GM19193 (cell line): ENCODE data around the gene MMP14.

Experiments
- POLR2A ChIP-seq: IDR thresholded peaks from 4 replicates; pipeline ENCODE4 v1.6.1; 2011; ENCODE audit not compliant: insufficient read depth, insufficient read length; ENCODE audit errors: extremely low read depth

Gene MMP14

DNA sequence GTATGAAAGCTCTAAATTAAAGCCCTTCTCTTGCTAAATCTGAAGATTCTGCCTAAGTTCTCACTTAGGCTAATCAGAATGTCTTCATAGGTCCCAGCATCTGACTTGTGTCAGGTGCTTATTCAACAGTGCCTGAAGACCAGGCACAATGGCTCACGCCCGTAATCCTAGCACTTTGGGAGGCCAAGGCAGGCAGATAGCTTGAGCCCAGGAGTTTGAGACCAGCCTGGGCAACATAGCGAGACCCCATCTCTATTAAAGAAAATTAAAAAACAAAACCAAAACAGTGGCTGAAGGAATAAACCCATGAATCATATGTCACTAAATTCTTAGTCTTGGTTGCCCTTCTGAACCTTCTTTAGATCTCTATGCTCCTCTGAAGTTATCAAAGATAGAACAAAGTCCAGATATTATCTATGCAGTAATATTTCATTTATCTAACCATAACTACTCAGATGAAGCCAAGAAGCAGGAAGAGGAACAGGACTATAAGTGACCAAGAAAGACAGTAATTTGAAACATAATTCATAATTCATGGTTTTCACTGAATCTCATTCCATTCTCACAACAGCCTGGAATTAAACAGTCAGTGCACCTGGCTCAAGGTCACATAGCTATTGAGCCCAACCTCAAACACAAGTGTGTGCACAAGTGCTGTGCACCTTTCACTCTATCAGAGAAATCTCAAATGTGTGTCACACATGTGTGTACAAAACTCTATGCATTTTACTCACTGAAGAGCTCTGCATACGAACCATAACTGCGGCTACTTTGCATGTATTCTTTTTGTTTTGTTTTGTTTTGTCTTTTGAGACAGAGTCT lies 27.8 kb upstream of the MMP14 start:
- no peak for TF ChIP-seq POLR2A

GRCh38 chr14:22811722-22812121 lies 24.7 kb upstream of the MMP14 start:
- TF ChIP-seq POLR2A = no peak

GRCh38 chr14:22812744-22813143 lies 23.6 kb upstream of the MMP14 start:
- peak; percentile 19 for TF ChIP-seq POLR2A

- no peak for TF ChIP-seq POLR2A
These were observed 23.2 kb upstream of the MMP14 start for GRCh38 chr14:22813145-22813544.

DNA sequence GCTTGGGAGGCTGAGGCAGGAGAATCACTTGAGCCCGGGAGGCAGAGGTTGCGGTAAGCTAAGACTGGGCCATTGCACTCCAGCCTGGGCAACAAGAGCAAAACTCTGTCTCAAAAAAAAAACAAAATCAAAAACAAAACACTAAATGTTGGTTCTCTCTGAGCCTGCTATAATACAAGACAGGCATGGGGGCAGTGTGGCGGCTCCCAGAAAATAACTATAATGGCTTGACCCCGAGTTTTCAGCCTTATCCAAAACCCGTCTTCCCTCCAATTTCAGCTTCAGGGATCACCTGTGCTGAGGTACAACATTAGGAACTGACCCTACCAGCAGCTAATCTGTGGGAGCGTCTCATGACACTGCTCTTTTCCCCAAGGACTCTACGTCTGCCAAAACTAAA lies 22.0 kb upstream of the MMP14 start:
- no peak for TF ChIP-seq POLR2A

- TF ChIP-seq POLR2A = no peak
These were observed 21.3 kb upstream of the MMP14 start, which contains the start of gene SLC7A7 for GRCh38 chr14:22814941-22815713. Gene SLC7A7 (minus strand): TSS chr14:22815435. CDS start chr14:22813398, 2,037 bp downstream.

DNA sequence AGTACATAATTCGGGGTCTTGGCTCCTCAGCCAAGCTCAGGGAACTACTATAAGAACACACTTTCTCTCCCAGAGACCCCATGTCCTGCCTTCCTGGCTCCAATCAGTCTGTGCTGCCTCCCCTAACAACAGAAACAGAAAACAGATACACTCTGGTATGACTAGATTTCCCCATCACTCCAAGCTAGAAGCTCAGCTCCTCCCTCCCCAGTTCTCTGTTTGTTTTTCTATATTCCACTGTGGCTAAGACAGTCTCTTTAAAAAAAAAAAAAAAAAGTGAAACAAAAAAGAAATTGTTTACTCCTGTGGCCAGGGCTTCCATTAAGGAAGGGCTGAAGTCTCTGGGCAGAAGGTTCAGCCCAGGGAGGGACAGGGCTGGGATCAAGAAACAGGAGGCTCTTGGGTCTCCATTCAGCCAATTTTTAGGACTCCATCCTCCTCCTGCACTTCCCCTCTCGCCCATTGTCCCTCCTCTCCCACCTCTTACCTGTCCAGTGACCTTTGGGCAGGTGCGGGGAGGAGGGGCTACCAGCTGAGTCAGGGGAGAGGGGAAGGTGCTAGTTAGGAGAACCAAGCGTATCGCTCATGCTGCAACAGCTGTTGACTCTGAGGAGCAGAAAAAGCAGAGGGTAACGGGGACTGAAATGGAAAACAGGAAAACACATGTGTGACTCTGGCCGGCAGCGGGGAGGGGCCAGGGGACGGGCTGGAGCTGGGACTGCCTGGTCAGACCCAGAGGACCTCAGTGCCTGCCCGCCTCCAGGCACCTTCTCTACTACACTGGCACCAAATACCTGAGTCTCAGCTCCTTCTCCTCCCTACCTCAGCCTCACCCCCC lies 17.0 kb upstream of the MMP14 start:
- TF ChIP-seq POLR2A = peak; percentile 44

DNA sequence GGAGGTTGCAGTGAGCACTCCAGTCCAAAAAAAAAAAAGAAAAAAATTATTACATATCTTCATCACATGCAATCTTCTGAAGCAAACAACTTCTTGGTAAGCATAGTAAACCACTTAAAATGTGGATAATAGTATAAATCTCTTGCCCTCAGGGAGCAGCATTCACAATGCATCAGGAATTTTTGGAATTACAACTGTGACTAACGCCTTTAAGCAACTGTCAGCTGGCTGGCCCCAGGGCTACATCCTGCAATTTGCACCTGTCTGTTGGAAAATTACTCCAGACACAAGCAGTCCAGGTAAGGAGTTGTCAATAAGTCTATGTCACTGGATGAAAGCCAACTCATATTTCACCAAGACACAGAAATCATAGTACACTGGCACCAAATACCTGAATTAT lies 15.7 kb upstream of the MMP14 start:
- TF ChIP-seq POLR2A = no peak

- TF ChIP-seq POLR2A = no peak
These were observed 15.0 kb upstream of the MMP14 start for GRCh38 chr14:22821193-22822015.

DNA sequence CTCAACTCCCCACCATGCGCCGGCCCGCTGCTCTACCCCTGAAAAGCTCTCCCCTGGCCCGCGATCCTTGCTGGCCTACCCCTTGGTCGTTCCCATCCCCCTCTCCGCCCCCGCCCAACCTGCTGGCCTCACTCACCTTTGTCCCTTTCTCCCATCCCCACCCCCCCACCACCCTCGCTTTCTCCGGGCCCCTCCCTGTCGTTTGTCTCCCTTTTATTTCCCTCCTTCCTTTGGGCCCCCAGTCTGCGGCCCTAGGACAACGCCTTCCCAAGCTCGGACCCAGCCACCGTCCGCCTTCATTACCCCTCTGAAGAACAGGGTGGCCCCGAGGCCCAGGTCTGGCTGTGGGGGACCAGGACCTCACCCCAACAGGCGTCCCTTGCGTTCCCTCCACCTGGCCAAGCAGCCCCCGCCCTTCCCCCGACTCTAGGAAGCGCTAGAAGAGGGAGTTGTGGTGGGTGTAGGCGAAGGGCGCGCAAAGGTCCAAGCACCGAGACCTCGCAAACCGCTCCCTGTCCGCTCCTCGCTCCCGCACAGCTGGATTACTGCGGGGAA lies 14.3 kb upstream of the MMP14 start:
- no peak for TF ChIP-seq POLR2A

- TF ChIP-seq POLR2A = peak; percentile 8
These were observed 13.8 kb upstream of the MMP14 start for GRCh38 chr14:22822571-22823098.

DNA sequence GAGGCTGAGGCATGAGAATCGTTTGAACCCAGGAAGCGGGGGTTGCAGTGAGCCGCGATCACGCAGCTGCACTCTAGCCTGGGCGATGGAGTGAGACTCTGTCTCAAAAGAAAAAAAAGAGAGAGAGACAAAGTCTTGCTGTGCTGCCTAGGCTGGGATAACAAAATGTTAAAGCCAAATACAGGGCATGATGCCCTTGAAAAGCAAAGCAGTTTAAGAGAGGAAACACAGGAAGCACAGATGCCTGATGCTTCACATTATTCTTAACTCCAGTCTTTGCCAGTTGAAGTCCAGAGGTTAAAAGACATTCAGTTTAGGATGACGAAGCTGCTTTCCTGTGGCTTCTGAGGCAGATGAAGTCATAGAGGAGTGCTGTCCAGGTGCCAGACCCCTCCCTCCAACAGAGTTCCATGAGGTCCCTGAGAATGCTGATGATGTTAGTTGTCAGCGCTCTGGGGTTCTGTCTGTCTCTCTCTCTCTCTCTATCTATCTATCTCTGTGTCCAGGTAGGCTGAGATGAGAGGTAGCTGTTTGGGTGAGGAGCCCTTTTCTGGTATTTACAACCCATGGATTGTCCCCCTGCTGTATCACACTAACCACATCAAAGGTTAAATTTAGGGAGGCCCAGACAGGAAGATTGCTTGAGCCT lies 11.6 kb upstream of the MMP14 start:
- no peak for TF ChIP-seq POLR2A

DNA sequence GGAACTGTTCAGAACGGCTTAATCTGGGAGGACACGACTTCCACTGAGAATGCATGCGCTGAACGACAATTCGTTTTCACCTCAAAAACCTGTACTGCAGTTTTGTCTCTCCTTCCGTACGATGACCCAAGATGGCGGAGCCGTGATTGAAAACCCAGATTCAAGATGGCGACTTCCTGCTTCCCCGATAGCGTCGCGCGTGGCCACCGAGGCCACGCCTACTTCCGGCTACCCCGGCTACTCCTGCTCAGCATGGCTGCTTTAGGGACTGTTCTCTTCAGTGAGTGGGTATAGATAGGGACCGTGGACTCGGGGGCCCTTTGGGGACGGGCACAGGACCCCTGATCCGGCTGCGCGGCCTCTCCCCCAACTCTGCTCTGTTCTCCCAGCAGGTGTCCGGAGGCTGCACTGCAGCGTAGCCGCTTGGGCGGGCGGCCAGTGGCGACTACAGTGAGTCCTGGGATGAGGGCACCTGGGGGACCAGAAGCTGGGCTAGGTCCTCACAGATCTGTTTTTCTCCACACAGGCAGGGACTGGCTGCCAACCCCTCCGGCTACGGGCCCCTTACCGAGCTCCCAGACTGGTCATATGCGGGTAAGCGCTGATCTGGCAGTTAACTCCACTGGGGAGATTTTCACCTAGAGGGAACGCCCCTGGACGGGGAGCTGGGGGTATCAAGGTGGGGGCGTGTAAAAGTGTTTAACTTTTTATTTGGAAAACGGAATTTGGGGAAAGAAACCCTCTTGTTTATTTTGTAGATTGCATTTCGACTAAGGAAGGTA lies 6.5 kb upstream of the MMP14 start, which contains the start of gene MRPL52:
Gene MRPL52 (plus strand): TSS at position 227 of the 782 bp plus-strand sequence. CDS start 26 bp downstream, at position 253.
- peak; percentile 85 for TF ChIP-seq POLR2A

GRCh38 chr14:22830443-22831010 lies 5.9 kb upstream of the MMP14 start:
- no peak for TF ChIP-seq POLR2A
